Neural cell (in vitro differentiated cells): ENCODE data around the gene PPP2R5E. TPM values are rescaled to one million over a fixed set of nuclear protein-coding genes. Genes with fewer than 3 reads are reported as not detected.

Experiments used
- H2AFZ ChIP-seq: fragments of 200-600, 300-800 bp; sonication (generic), shearing (Covaris generic); 2 replicates; pipeline ENCODE4 v1.6.0; 2014; ENCODE audit warnings: low read depth, mild to moderate bottlenecking, antibody characterized with exemption, low read length, moderate library complexity
- H3F3A ChIP-seq: fragments of 200-600 bp; shearing (Covaris generic); 2 replicates; pipeline ENCODE4 v1.6.1; 2016; ENCODE audit warnings: mild to moderate bottlenecking, moderate library complexity, mixed read lengths, antibody characterized with exemption, low read length; ENCODE audit not compliant: insufficient read depth, poor library complexity, severe bottlenecking
- H3K27ac ChIP-seq: fragments of 200-600, 300-800 bp; sonication (generic), shearing (Covaris generic); 2 replicates; pipeline ENCODE4 v1.5.1; 2014; ENCODE audit warnings: mild to moderate bottlenecking, low read length, moderate library complexity
- H3K27me3 ChIP-seq: fragments of 300-800, 200-600 bp; sonication (generic), shearing (Covaris generic); 2 replicates; pipeline ENCODE4 v1.6.0; 2014; ENCODE audit warnings: mild to moderate bottlenecking, low read depth, low read length, moderate library complexity; ENCODE audit not compliant: insufficient read depth
- H3K36me3 ChIP-seq: fragments of 300-800, 200-600 bp; sonication (generic), shearing (Covaris generic); 2 replicates; pipeline ENCODE4 v1.5.1; 2014; ENCODE audit warnings: mild to moderate bottlenecking, antibody characterized with exemption, low read length, moderate library complexity; ENCODE audit not compliant: insufficient read depth
- H3K4me2 ChIP-seq: fragments of 300-800, 200-600 bp; sonication (generic), shearing (Covaris generic); 2 replicates; pipeline ENCODE4 v1.6.0; 2014; ENCODE audit warnings: mild to moderate bottlenecking, low read length
- H3K4me3 ChIP-seq: fragments of 300-800, 200-600 bp; sonication (generic), shearing (Covaris generic); 2 replicates; pipeline ENCODE4 v1.5.1; 2014; ENCODE audit warnings: mild to moderate bottlenecking, low read length, moderate library complexity
- H3K79me2 ChIP-seq: fragments of 200-600 bp; shearing (Covaris generic); replicated peaks from 2 replicates; pipeline ENCODE4 v1.6.0; 2014; ENCODE audit warnings: mild to moderate bottlenecking, low read length, moderate library complexity; ENCODE audit not compliant: insufficient read depth
- H3K9ac ChIP-seq: fragments of 300-800, 200-600 bp; sonication (generic), shearing (Covaris generic); 2 replicates; pipeline ENCODE4 v1.6.1; 2016; ENCODE audit warnings: mild to moderate bottlenecking, low read length, mixed read lengths
- H3K9me2 ChIP-seq: fragments of 200-600 bp; shearing (Covaris generic); 2 replicates; pipeline ENCODE4 v1.6.1; 2016; ENCODE audit warnings: mild to moderate bottlenecking, low read length, mixed read lengths; ENCODE audit not compliant: insufficient read depth
- H3K9me3 ChIP-seq: fragments of 200-600, 300-800 bp; sonication (generic), shearing (Covaris generic); 2 replicates; pipeline ENCODE4 v1.6.1; 2016; ENCODE audit warnings: mild to moderate bottlenecking, mixed run types, low read length, moderate library complexity, mixed read lengths
- H4K20me1 ChIP-seq: fragments of 200-600 bp; shearing (Covaris generic); 2 replicates; pipeline ENCODE4 v1.6.1; 2016; ENCODE audit warnings: mild to moderate bottlenecking, mixed run types; ENCODE audit not compliant: insufficient read depth
- EP300 ChIP-seq: fragments of 450-650 bp; conservative IDR thresholded peaks from 2 replicates; pipeline ENCODE4 v1.6.1; 2014; ENCODE audit warnings: antibody characterized with exemption, mild to moderate bottlenecking, moderate library complexity; ENCODE audit not compliant: poor library complexity, severe bottlenecking
- EZH2 ChIP-seq: fragments of 200-600, 300-800 bp; shearing (Covaris generic), sonication (generic); IDR thresholded peaks from 2 replicates; pipeline ENCODE4 v1.6.1; 2014; ENCODE audit warnings: antibody characterized with exemption, low read length, borderline replicate concordance, mild to moderate bottlenecking; ENCODE audit not compliant: insufficient read depth, poor library complexity, severe bottlenecking
- MXI1 ChIP-seq: fragments of 450-650 bp; conservative IDR thresholded peaks from 2 replicates; pipeline ENCODE4 v1.6.1; 2014; ENCODE audit warnings: antibody characterized with exemption, mild to moderate bottlenecking; ENCODE audit not compliant: poor library complexity, severe bottlenecking
- POLR2AphosphoS5 ChIP-seq: IDR thresholded peaks from 2 replicates; pipeline ENCODE4 v1.6.1; 2012
- RAD21 ChIP-seq: fragments of 450-650 bp; conservative IDR thresholded peaks from 2 replicates; pipeline ENCODE4 v1.6.1; 2014; ENCODE audit warnings: antibody characterized with exemption, mild to moderate bottlenecking, moderate library complexity
- SMC3 ChIP-seq: fragments of 450-650 bp; conservative IDR thresholded peaks from 2 replicates; pipeline ENCODE4 v1.6.1; 2014; ENCODE audit warnings: antibody characterized with exemption, mild to moderate bottlenecking, moderate library complexity; ENCODE audit not compliant: poor library complexity
- TAF1 ChIP-seq: IDR thresholded peaks from 2 replicates; pipeline ENCODE4 v1.6.1; 2012; ENCODE audit warnings: low read depth
- polyA plus RNA-seq: library from polyadenylated mRNA; depleted of rRNA; stranded (reverse); fragments of >200 nt; gene quantifications from 2 replicates; pipeline ENCODE4 v1.2.3, GENCODE V29; 2014
- TF ChIP-seq, protein P1 (sequence below): fragments of 450-650 bp; IDR thresholded peaks from 2 replicates; pipeline ENCODE4 v1.5.1; 2014; ENCODE audit warnings: antibody characterized with exemption, mild to moderate bottlenecking, moderate library complexity; ENCODE audit not compliant: poor library complexity, severe bottlenecking
- TF ChIP-seq, protein P2 (sequence below): IDR thresholded peaks from 2 replicates; pipeline ENCODE4 v1.6.1; 2012; ENCODE audit warnings: borderline replicate concordance

PPP2R5E gene
- polyA plus RNA-seq, 1 donor from 2014 or later, result 26.7 TPM

DNA sequence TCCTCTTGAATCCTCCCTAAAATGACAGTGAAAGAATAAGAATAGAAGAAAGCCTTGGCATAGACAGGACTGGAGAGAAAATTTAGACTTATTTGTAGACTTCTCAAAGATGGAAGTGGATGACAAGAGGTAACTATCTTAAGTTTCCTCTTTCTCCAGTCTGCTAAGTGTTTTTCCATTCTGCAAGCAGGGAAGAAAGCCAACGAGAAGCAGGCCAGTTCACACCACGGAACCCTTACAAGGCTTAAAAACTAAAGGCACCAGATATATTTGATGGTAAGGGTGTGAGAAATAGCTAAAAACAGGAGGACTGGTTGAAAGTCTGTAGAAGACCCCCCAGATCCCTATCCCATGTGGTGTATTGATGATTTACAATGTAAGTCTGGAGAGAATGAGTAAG is 141.5 kb downstream of the PPP2R5E start:
- TF ChIP-seq MXI1, result no peak
- TF ChIP-seq TAF1, result no peak
- TF ChIP-seq SMC3, result no peak
- no peak for TF ChIP-seq POLR2AphosphoS5
- TF ChIP-seq, protein P1, sequence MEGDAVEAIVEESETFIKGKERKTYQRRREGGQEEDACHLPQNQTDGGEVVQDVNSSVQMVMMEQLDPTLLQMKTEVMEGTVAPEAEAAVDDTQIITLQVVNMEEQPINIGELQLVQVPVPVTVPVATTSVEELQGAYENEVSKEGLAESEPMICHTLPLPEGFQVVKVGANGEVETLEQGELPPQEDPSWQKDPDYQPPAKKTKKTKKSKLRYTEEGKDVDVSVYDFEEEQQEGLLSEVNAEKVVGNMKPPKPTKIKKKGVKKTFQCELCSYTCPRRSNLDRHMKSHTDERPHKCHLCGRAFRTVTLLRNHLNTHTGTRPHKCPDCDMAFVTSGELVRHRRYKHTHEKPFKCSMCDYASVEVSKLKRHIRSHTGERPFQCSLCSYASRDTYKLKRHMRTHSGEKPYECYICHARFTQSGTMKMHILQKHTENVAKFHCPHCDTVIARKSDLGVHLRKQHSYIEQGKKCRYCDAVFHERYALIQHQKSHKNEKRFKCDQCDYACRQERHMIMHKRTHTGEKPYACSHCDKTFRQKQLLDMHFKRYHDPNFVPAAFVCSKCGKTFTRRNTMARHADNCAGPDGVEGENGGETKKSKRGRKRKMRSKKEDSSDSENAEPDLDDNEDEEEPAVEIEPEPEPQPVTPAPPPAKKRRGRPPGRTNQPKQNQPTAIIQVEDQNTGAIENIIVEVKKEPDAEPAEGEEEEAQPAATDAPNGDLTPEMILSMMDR, result no peak
- no peak for TF ChIP-seq EZH2
- TF ChIP-seq RAD21, result no peak
- Histone ChIP-seq H3K4me3 (no peak overlapping the region), H3K27ac (no peak overlapping the region), H2AFZ (no peak overlapping the region), H3K4me2 (no peak overlapping the region), H3K79me2 (peaks cover 7% of the 10 kb centered on the region), H3F3A (no peaks in the 10 kb centered on the region), H3K36me3 (no peaks in the 10 kb centered on the region), H3K9ac (no peak overlapping the region), H3K27me3 (no peaks in the 10 kb centered on the region), H3K9me3 (no peaks in the 10 kb centered on the region), H4K20me1 (no peaks in the 10 kb centered on the region), H3K9me2 (no peaks in the 10 kb centered on the region)

DNA sequence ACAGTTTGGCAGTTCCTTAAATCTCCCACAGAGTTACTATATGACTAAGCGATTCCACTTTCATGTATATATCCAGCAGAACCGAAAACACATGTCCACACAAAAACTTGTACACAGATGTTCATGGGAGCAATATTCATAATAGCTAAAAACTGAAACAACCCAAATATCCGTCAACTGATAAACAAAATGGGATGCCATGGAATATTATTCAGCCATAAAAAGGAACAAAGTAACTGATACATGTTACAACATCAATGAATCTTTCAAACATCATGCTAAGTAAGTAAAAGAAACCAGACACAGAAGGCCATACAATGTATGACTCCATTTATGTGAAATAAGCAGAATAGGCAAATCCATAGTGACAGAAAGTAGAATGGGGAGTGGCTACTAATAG is 144.2 kb downstream of the PPP2R5E start:
- Histone ChIP-seq H3K27me3 (no peaks in the 10 kb centered on the region), H2AFZ (no peak overlapping the region), H3K9me3 (no peaks in the 10 kb centered on the region), H3K4me2 (no peak overlapping the region), H3K4me3 (no peak overlapping the region), H3F3A (no peaks in the 10 kb centered on the region), H4K20me1 (no peaks in the 10 kb centered on the region), H3K27ac (no peak overlapping the region), H3K36me3 (no peaks in the 10 kb centered on the region), H3K79me2 (peaks cover 5% of the 10 kb centered on the region), H3K9ac (no peak overlapping the region), H3K9me2 (no peaks in the 10 kb centered on the region)
- no peak for TF ChIP-seq MXI1
- no peak for TF ChIP-seq SMC3
- no peak for TF ChIP-seq EP300
- TF ChIP-seq, protein P2, sequence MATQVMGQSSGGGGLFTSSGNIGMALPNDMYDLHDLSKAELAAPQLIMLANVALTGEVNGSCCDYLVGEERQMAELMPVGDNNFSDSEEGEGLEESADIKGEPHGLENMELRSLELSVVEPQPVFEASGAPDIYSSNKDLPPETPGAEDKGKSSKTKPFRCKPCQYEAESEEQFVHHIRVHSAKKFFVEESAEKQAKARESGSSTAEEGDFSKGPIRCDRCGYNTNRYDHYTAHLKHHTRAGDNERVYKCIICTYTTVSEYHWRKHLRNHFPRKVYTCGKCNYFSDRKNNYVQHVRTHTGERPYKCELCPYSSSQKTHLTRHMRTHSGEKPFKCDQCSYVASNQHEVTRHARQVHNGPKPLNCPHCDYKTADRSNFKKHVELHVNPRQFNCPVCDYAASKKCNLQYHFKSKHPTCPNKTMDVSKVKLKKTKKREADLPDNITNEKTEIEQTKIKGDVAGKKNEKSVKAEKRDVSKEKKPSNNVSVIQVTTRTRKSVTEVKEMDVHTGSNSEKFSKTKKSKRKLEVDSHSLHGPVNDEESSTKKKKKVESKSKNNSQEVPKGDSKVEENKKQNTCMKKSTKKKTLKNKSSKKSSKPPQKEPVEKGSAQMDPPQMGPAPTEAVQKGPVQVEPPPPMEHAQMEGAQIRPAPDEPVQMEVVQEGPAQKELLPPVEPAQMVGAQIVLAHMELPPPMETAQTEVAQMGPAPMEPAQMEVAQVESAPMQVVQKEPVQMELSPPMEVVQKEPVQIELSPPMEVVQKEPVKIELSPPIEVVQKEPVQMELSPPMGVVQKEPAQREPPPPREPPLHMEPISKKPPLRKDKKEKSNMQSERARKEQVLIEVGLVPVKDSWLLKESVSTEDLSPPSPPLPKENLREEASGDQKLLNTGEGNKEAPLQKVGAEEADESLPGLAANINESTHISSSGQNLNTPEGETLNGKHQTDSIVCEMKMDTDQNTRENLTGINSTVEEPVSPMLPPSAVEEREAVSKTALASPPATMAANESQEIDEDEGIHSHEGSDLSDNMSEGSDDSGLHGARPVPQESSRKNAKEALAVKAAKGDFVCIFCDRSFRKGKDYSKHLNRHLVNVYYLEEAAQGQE, result no peak

DNA sequence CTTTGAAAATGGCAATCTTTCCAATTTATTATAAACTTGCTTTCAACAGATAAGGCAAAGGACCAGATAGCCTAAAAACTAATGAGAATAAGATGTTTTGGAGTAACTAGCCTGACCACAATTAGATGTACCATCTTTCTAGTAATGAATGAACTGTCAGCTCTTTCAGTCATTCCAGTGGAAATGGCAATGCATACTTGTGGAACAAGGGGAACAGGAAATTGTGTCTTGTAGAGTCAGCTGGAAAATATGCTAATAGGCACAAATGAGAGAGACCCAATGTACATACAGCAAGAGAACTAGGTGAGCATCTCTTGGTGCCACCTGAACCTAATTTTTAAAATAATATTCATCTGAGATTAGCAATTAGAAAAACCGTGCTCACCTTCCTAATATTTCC is 148.3 kb downstream of the PPP2R5E start:
- H2AFZ ChIP-seq, result no peak overlapping the region
- no peaks in the 10 kb centered on the region for H3K27me3 ChIP-seq
- TF ChIP-seq, protein P2, result no peak
- TF ChIP-seq RAD21, result no peak
- TF ChIP-seq POLR2AphosphoS5, result no peak
- TF ChIP-seq TAF1, result no peak
- TF ChIP-seq MXI1, result no peak
- TF ChIP-seq, protein P1, result no peak
- no peak overlapping the region for H3K9ac ChIP-seq
- H3K27ac ChIP-seq, result no peak overlapping the region
- no peaks in the 10 kb centered on the region for H3F3A ChIP-seq
- no peaks in the 10 kb centered on the region for H3K79me2 ChIP-seq
- H3K9me2 ChIP-seq, result no peaks in the 10 kb centered on the region
- no peak overlapping the region for H3K4me2 ChIP-seq
- no peaks in the 10 kb centered on the region for H3K36me3 ChIP-seq
- no peaks in the 10 kb centered on the region for H3K9me3 ChIP-seq
- H4K20me1 ChIP-seq, result no peaks in the 10 kb centered on the region
- H3K4me3 ChIP-seq, result no peak overlapping the region
